Kidney epithelial cell (primary cell): Measurements from ENCODE around the gene NELFE. TPM values are rescaled to one million over a fixed set of nuclear protein-coding genes. Genes with fewer than 3 reads are reported as not detected.

ENCODE experiments used
- DNase-seq: peaks from one replicate; pipeline ENCODE4 v3.0.0-alpha.2; 2010; ENCODE audit warnings: low read depth
- H3K27me3 ChIP-seq: 2 replicates; pipeline ENCODE4 v1.6.0; 2011; ENCODE audit warnings: low read length; ENCODE audit not compliant: control insufficient read depth, insufficient read depth
- H3K36me3 ChIP-seq: 2 replicates; pipeline ENCODE4 v1.5.1; 2011; ENCODE audit warnings: low read length; ENCODE audit not compliant: control insufficient read depth, insufficient read depth
- H3K4me3 ChIP-seq: 2 replicates; pipeline ENCODE4 v1.5.1; 2011; ENCODE audit warnings: low read depth, mild to moderate bottlenecking, control low read depth, low read length
- CTCF ChIP-seq: IDR thresholded peaks from 2 replicates; pipeline ENCODE4 v1.5.1; 2011; ENCODE audit warnings: mild to moderate bottlenecking, moderate library complexity, low read length, control low read depth, inconsistent platforms; ENCODE audit not compliant: insufficient read depth, poor library complexity, severe bottlenecking
- total RNA-seq: library from RNA; depleted of rRNA; stranded (reverse); fragments of >200 nt; gene quantifications from 2 replicates; pipeline ENCODE4 v1.2.3, GENCODE V29; 2015

The NELFE gene
- total RNA-seq, 1 donor from 2014 or later: 140 TPM

- no peak for TF ChIP-seq CTCF
- no peak for DNase-seq
- Histone ChIP-seq H3K36me3 (no peaks in the 10 kb centered on the region), H3K4me3 (no peak overlapping the region), H3K27me3 (no peaks in the 10 kb centered on the region)
Measured at GRCh38 chr6:31920811-31921210, 38.0 kb downstream of the NELFE start.

GRCh38 chr6:31919624-31920303 lies 39.0 kb downstream of the NELFE start:
- Histone ChIP-seq H3K4me3 (no peak overlapping the region), H3K27me3 (no peaks in the 10 kb centered on the region), H3K36me3 (no peaks in the 10 kb centered on the region)
- no peak for TF ChIP-seq CTCF
- DNase-seq: no peak

- TF ChIP-seq CTCF: no peak
- Histone ChIP-seq H3K27me3 (no peaks in the 10 kb centered on the region), H3K36me3 (no peaks in the 10 kb centered on the region), H3K4me3 (no peak overlapping the region)
- no peak for DNase-seq
Measured at GRCh38 chr6:31918069-31918720, 40.6 kb downstream of the NELFE start.

- Histone ChIP-seq H3K36me3 (no peaks in the 10 kb centered on the region), H3K4me3 (no peak overlapping the region), H3K27me3 (no peaks in the 10 kb centered on the region)
- no peak for TF ChIP-seq CTCF
- no peak for DNase-seq
Measured at GRCh38 chr6:31915756-31916155, 43.0 kb downstream of the NELFE start.

- H3K4me3 ChIP-seq: no peak overlapping the region
- no peaks in the 10 kb centered on the region for H3K27me3 ChIP-seq
- no peaks in the 10 kb centered on the region for H3K36me3 ChIP-seq
- TF ChIP-seq CTCF: no peak
- no peak for DNase-seq
Measured at GRCh38 chr6:31915351-31915750, 43.4 kb downstream of the NELFE start.
